AG09319 (cell line): ENCODE measurements around the gene ZNF775.

ENCODE experiments used
- DNase-seq: peaks from one replicate; pipeline ENCODE4 v3.0.0-alpha.2; 2010; ENCODE audit warnings: low read depth; ENCODE audit errors: extremely low read depth
- CTCF ChIP-seq: IDR thresholded peaks from 2 replicates; pipeline ENCODE4 v1.5.1; 2011; ENCODE audit warnings: low read depth, mild to moderate bottlenecking, inconsistent platforms, low read length, moderate library complexity

ZNF775 gene

DNA sequence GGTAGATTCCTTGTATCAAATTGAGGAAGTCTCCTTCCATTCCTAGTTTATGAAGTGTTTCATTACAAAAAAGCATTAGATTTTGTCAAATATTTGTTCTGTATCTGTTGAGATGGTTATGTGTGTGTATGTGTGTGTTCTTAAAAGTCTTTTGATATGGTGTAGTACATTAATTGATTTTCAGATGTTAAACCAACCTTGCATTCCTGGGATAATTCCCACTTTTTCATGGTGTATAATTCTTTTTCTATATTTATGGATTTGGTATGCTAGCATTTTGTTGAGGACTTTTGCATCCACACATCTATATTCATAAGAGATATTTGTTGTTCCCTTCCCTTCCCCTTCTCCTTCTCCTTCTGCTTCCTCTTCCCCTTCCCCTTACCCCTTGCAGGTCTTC lies 62.4 kb downstream of the ZNF775 start:
- no peak for TF ChIP-seq CTCF
- no peak for DNase-seq

DNA sequence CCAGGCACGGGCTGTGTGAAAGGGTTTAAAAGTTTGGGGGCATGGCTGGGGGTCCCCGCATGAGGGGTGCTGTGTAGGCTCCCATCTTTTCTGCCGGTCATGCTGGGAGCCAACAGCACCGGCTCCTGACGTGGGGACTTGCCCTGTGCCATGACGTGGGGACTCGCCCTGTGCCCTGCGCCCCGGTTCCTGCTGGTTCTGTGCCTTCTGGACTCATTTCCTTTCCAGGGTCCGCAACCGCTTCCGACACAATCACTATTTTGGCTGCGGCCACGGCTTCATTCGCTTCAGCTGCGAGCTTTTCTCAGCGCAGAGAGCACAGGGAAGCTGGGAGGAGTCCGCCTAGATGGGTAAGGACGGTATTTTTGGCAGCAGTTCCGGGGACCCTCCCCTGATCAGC lies 63.7 kb downstream of the ZNF775 start:
- DNase-seq, result no peak
- TF ChIP-seq CTCF, result no peak

- no peak for TF ChIP-seq CTCF
- no peak for DNase-seq
These were observed 64.8 kb downstream of the ZNF775 start for GRCh38 chr7:150443793-150444540.

DNA sequence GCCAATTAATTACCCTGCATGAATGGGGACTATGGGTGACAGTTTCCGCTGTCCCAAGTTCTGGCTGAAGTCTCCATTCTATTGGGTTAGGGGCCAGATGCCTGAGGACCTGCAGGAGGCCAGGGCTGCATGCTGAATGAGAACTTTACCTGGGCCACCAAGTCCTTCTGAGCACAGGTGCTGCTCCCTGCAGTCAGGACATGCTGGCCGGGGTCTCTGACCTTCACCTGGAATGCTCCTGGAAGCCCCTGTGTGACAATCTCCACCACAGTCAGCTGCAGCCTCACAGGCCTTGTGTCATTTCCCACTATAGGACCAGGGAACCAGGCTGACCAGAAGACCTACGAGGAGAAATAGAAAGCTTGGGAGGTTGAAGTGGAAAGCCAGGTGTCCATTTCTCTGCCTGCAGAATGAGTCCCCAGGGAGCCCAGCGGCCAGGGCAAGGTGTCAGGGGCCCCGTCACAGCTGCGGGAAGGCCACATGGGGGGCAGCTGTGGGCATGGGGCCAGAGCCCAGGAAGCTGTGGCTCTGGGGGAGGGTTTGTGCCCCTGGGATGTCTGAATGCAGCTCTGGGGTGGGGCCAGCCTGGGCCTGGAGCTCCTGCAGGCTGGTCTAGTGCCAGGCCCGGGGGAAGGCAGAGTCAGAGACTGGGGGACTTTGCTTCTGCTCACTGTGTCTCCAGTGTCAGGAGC lies 65.7 kb downstream of the ZNF775 start:
- TF ChIP-seq CTCF, result no peak
- DNase-seq, result no peak

DNA sequence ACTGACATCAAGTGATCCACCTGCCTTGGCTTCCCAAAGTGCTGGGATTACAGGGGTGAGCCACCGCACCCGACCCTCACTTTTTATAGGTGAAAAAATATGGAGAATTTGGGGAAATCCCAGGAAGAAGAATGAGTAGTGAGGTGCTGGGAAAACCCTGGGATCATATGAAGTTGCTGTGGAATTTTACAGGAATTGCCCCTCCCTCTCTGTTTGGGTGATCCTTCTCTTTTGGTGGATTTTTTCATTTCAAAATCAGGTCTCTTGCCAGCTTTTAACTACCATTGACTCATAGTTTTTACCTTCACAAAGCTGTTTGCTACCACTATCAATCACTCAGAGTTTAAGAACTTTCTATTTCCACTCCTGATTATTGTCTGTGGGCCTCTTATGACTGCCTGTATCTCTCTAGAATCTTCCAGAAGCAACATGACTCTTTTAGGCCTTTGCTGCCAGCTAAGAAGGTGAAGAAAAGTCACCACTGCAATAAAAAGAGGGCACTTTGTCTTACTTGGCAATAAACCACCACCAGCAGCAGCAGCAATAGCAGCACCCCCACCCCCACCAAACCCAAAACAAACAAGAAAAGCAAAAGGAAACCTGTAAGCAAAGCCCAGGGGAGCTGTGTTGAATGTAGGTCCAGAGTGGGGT lies 67.3 kb downstream of the ZNF775 start:
- TF ChIP-seq CTCF, result no peak
- no peak for DNase-seq
